Adrenal gland (tissue), 5 donors: ENCODE measurements around the gene CEACAM18.

Source experiments
- CTCF ChIP-seq, 6 experiments: fragments of 450-650 bp in 4 of 6; fragments of 200-600 bp in 2 of 6; sonication (generic) in 1 of 6; IDR thresholded peaks; 1 replicate in 5 of 6; 2 replicates in 1 of 6; pipeline versions ENCODE4 v1.5.1 to v1.8.0; 2016 to 2021; ENCODE audit warnings: antibody characterized with exemption in 6 of 6, mild to moderate bottlenecking in 2 of 6, moderate library complexity in 1 of 6
- POLR2A ChIP-seq, 2 donors: fragments of 450-650 bp; IDR thresholded peaks; one replicate each; pipeline ENCODE4 v1.6.1; 2017; ENCODE audit warnings: antibody characterized with exemption in 2 of 2, mild to moderate bottlenecking in 2 of 2, moderate library complexity in 1 of 2
- donor health status: DM: no; HTN: no; CAD: no.

- TF ChIP-seq CTCF (IDR thresholded peaks at IDR 0.05) (no peak), POLR2A (IDR thresholded peaks at IDR 0.05) (no peak)
Measured at GRCh38 chr19:51525651-51526050, 47.3 kb downstream of the CEACAM18 start.
